K562 (cell line): ENCODE results near the gene MXI1. TPM values are rescaled to one million over a fixed set of nuclear protein-coding genes. Genes with fewer than 3 reads are reported as not detected.
A peak's percentile ranks its signal among the peaks of the same experiment; 100 is the strongest.

Source experiments
- ATAC-seq: fragments of 200-7000 bp; cut with Tn5 transposase; 3 replicates; pipeline ENCODE4 v1.9.1; 2020; ENCODE audit warnings: moderate library complexity
- BruUV-seq: library from RNA; stranded (reverse); fragments of 400-500 nt; replicated peaks from 2 replicates; lab custom pipeline; 2021; lab: Mats Ljungman, UMichigan
- CTCF ChIA-PET: fragments of 300-600 bp; formaldehyde crosslinking; extraction: SDS; loops from one replicate; lab custom pipeline; 2021; ENCODE audit warnings: low intra/inter-chr PET ratio; lab: Yijun Ruan, JAX
- POLR2A ChIA-PET: fragments of 300-600, 350-650 bp; sonication (Branson Sonifier 250); formaldehyde crosslinking; extraction: SDS; loops from one replicate; lab custom pipeline; 2021; ENCODE audit warnings: antibody characterized with exemption, inconsistent platforms; lab: Yijun Ruan, JAX
- DNase-seq, 4 experiments: peaks; one replicate each; pipeline versions ENCODE4 v3.0.0 to v3.0.0-alpha.2; 2011 to 2018; ENCODE audit warnings: low spot score in 3 of 4, mixed read lengths in 3 of 4; ENCODE audit errors: extremely low read depth in 1 of 4
- FAIRE-seq: peaks from 2 replicates; lab custom pipeline; 2011; peaks lifted over from hg19 to GRCh38; lab: Jason Lieb, UNC
- H2AFZ ChIP-seq: 2 replicates; pipeline ENCODE4 v1.6.0; 2011; ENCODE audit warnings: low read depth, low read length, control low read depth, inconsistent platforms
- H3K27ac ChIP-seq: fragments of 200-600 bp; 3 replicates; pipeline ENCODE4 v1.8.0; 2011; ENCODE audit warnings: low read depth, mild to moderate bottlenecking, control low read depth, inconsistent platforms, low read length, moderate library complexity, mixed read lengths; ENCODE audit errors: extremely low read depth
- H3K27me3 ChIP-seq, 2 experiments: fragments of 300-600 bp in 1 of 2; 2 replicates in 1 of 2; 3 replicates in 1 of 2; pipeline versions ENCODE4 v1.6.0 to v1.8.0; 2011; ENCODE audit warnings: inconsistent platforms in 2 of 2, low read length in 2 of 2, mild to moderate bottlenecking in 1 of 2, mixed read lengths in 1 of 2, moderate library complexity in 1 of 2; ENCODE audit not compliant: control insufficient read depth in 2 of 2, insufficient read depth in 2 of 2
- H3K36me3 ChIP-seq: fragments of 300-600 bp; 3 replicates; pipeline ENCODE4 v1.8.0; 2011; ENCODE audit warnings: mild to moderate bottlenecking, low read length, inconsistent platforms; ENCODE audit not compliant: control insufficient read depth, insufficient read depth
- H3K4me1 ChIP-seq, 2 experiments: fragments of 200-600 bp in 1 of 2; replicated peaks in 1 of 2; 2 replicates in 1 of 2; 3 replicates in 1 of 2; pipeline versions ENCODE4 v1.5.1 to v1.8.0; 2011; ENCODE audit warnings: inconsistent platforms in 2 of 2, low read length in 2 of 2, mild to moderate bottlenecking in 1 of 2, mixed read lengths in 1 of 2, moderate library complexity in 1 of 2; ENCODE audit not compliant: control insufficient read depth in 2 of 2, insufficient read depth in 2 of 2
- H3K4me2 ChIP-seq: 2 replicates; pipeline ENCODE4 v1.6.1; 2011; ENCODE audit warnings: low read length, control low read depth, inconsistent platforms, mixed read lengths; ENCODE audit not compliant: insufficient read depth
- H3K4me3 ChIP-seq: fragments of 200-600 bp; sonication (generic), shearing (Covaris generic); 2 replicates; pipeline ENCODE4 v1.5.1; 2016; ENCODE audit warnings: control low read depth, inconsistent platforms
- H3K79me2 ChIP-seq: fragments of 200-600 bp; 3 replicates; pipeline ENCODE4 v1.8.0; 2011; ENCODE audit warnings: low read length, inconsistent platforms; ENCODE audit not compliant: control insufficient read depth, insufficient read depth
- H3K9ac ChIP-seq, 2 experiments: 2 replicates each; pipeline versions ENCODE4 v1.6.0 to v1.6.1; 2011; ENCODE audit warnings: low read depth in 2 of 2, low read length in 2 of 2, control low read depth in 1 of 2, inconsistent platforms in 1 of 2, mild to moderate bottlenecking in 1 of 2, mixed read lengths in 1 of 2; ENCODE audit not compliant: insufficient read depth in 1 of 2
- H3K9me1 ChIP-seq: one replicate; pipeline ENCODE4 v1.6.0; 2011; ENCODE audit warnings: inconsistent platforms, mild to moderate bottlenecking, low read length, moderate library complexity; ENCODE audit not compliant: control insufficient read depth, insufficient read depth
- H3K9me3 ChIP-seq: replicated peaks from 2 replicates; pipeline ENCODE4 v1.5.1; 2011; ENCODE audit warnings: low read depth, low read length, inconsistent platforms; ENCODE audit not compliant: control insufficient read depth, insufficient read depth
- H4K20me1 ChIP-seq: replicated peaks from 2 replicates; pipeline ENCODE4 v1.6.1; 2011; ENCODE audit warnings: low read length, inconsistent platforms, mixed read lengths; ENCODE audit not compliant: control insufficient read depth, insufficient read depth
- ARID1B ChIP-seq: fragments of 450-650 bp; IDR thresholded peaks from 2 replicates; pipeline ENCODE4 v1.6.1; 2016; ENCODE audit warnings: antibody characterized with exemption, mild to moderate bottlenecking, inconsistent platforms
- BHLHE40 ChIP-seq: IDR thresholded peaks from 2 replicates; pipeline ENCODE4 v1.6.1; 2011; ENCODE audit warnings: low read length, improper control_type of control experiment
- EGR1 ChIP-seq: fragments of 450-650 bp; conservative IDR thresholded peaks from 2 replicates; pipeline ENCODE4 v1.6.1; 2017; ENCODE audit warnings: mild to moderate bottlenecking
- EP400 ChIP-seq: fragments of 450-650 bp; IDR thresholded peaks from 2 replicates; pipeline ENCODE4 v1.6.1; 2017; ENCODE audit warnings: antibody characterized with exemption, mild to moderate bottlenecking, moderate library complexity
- SIN3A ChIP-seq, 2 experiments: fragments of 150-350 bp in 1 of 2; IDR thresholded peaks; 2 replicates each; pipeline ENCODE4 v1.6.1; 2011 to 2016; ENCODE audit warnings: borderline replicate concordance in 2 of 2, low read depth in 2 of 2, low read length in 2 of 2, mild to moderate bottlenecking in 2 of 2, moderate library complexity in 2 of 2; ENCODE audit not compliant: control insufficient read depth in 1 of 2
- TEAD1 ChIP-seq, 2 experiments: fragments of 450-650 bp in 1 of 2; sonication (generic) in 1 of 2; formaldehyde crosslinking; IDR thresholded peaks; 2 replicates each; pipeline versions ENCODE4 v1.4.0 to v1.8.0; 2020 to 2022; ENCODE audit warnings: mild to moderate bottlenecking in 2 of 2, missing genetic modification reagents in 1 of 2
- ZNF134 ChIP-seq: fragments of 250-450 bp; sonication (Bioruptor Pico); conservative IDR thresholded peaks from 2 replicates; pipeline ENCODE4 v1.4.0; 2020
- WGBS: fragments of 100-300 bp; shearing (Covaris generic); methylation state at CpG from one replicate; pipeline ENCODE4 v1.1.6; 2016; ENCODE audit warnings: low coverage, mixed read lengths; ENCODE audit not compliant: insufficient coverage; ENCODE audit errors: missing lambda C conversion rate; 5-methylcytosine and 5-hydroxymethylcytosine counted together
- in situ Hi-C: fragments of 300-500 bp; cut with MboI; formaldehyde crosslinking; loops from 4 replicates; pipeline ENCODE4 v1.15.0; 2018; ENCODE audit warnings: inconsistent platforms, mixed read lengths
- intact Hi-C: fragments of 100-400 bp; cut with micrococcal nuclease; formaldehyde crosslinking; loops from 2 replicates; pipeline ENCODE4 v1.14.2; 2022
- polyA plus RNA-seq, 8 experiments: library from polyadenylated mRNA; depleted of rRNA in 4 of 8; stranded (reverse) in 5 of 8; unstranded in 3 of 8; fragments of >200 nt; fragmentation: Nextera tagmentation in 2 of 8; fragmentation: Illumina TruSeq in 1 of 8; extraction: Ambion mirVana in 2 of 8; extraction: Trizol in 1 of 8; gene quantifications; 2 replicates each; pipeline versions ENCODE4 v1.2.1 to v1.2.3, GENCODE V29; 2011 to 2014; ENCODE audit warnings: inconsistent platforms in 1 of 8, missing spikeins in 1 of 8
- total RNA-seq, 7 experiments: library from RNA; depleted of rRNA in 6 of 7; stranded (reverse); fragments of >200 nt in 6 of 7; fragmentation: Illumina TruSeq in 2 of 7; extraction: Trizol in 2 of 7; gene quantifications; 2 replicates each; pipeline versions ENCODE4 v1.2.1 to v1.2.3, GENCODE V29; 2011 to 2021; ENCODE audit warnings: low replicate concordance in 1 of 7
- TF ChIP-seq, protein P1 (sequence below): fragments of 250-450 bp; sonication (Bioruptor Pico); IDR thresholded peaks from 2 replicates; pipeline ENCODE4 v1.4.0; 2020
- TF ChIP-seq, protein P2 (sequence below): fragments of 250-450 bp; sonication (Bioruptor Pico); IDR thresholded peaks from 2 replicates; pipeline ENCODE4 v1.4.0; 2020; ENCODE audit warnings: mild to moderate bottlenecking, moderate library complexity
- TF ChIP-seq, protein P3 (sequence below): fragments of 450-650 bp; IDR thresholded peaks from 2 replicates; pipeline ENCODE4 v1.6.1; 2016; ENCODE audit warnings: antibody characterized with exemption

Gene MXI1
- total and polyA plus RNA-seq, 9 of the 15 experiments (the other 6 are each of a cell fraction or from before 2014, with no cell fraction given) = 9.1 to 23.7 (median 14.8) TPM

DNA sequence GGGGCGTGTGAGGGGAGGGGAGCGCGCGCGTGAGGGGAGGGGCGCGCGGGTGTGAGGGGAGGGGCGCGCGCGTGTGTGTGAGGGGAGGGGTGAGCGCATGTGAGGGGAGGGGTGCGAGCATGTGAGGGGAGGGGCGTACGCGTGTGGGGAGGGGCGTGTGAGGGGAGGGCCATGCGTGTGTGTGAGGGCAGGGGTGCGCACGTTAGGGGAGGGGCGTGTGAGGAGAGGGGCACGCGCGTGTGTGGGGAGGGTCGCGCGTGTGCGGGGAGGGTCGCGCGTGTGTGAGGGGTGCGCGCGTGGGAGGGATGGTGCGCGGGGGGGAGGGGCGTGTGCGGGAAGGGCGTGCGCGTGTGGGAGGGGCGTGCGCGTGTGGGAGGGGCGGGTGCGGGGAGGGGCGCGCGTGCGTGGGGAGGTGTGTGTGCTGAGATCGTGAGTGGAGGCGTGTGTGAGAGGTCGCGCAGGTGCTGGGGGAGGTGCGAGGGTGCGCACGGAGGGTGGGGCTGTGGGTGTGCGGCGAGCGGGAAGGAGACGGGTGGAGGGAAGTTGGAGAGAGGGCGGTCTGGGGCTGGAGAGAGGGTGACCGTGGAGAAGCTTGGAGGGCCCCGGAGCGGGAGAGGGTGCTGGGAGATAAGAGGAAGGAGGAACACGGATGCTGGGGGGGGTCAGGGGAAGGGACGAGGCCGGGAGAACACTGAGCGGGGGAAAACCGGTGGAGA, 19.7 kb downstream of the MXI1 start:
- H3K4me3 ChIP-seq = peak overlapping the region; percentile 80
- WGBS = no CpG with 5 or more reads among the region's 71 CpGs
- DNase-seq (peak; percentile 63 to 84 (median 67)), ATAC-seq (peak; percentile 69), FAIRE-seq (no peak)
- peak overlapping the region; percentile 61 for H3K27ac ChIP-seq
- in situ Hi-C loops = no loop called here
- peak overlapping the region; percentile 63 for H3K4me2 ChIP-seq
- H2AFZ ChIP-seq = peak overlapping the region; percentile 45; the same call in 1 of the 2 replicates
- H3K27me3 ChIP-seq = no peaks in the 10 kb centered on the region
- H4K20me1 ChIP-seq = no peaks in the 10 kb centered on the region
- CTCF ChIA-PET = interaction anchor here (0.6 to 1.8 kb wide), 2 partner anchors 76 to 89 kb away, joined by 3 to 16 read pairs; no protein-coding TSS in a partner anchor
- H3K36me3 ChIP-seq = peaks cover 21% of the 10 kb centered on the region; the same call in 2 of the 3 replicates
- no TSS peak for BruUV-seq
- H3K9me1 ChIP-seq = no peaks in the 10 kb centered on the region
- peaks cover 25 to 26% of the 10 kb centered on the region in 2 experiments; a peak in 4 of 5 replicates for H3K4me1 ChIP-seq
- H3K79me2 ChIP-seq = peaks cover 65% of the 10 kb centered on the region
- H3K9me3 ChIP-seq = no peaks in the 10 kb centered on the region
- H3K9ac ChIP-seq = peak overlapping the region; percentile 53 to 94
- intact Hi-C loops = loop anchor here (1.0 to 5.0 kb wide), 3 partner anchors 18 to 90 kb away; no protein-coding TSS in a partner anchor
- POLR2A ChIA-PET = no interaction called here
- TF ChIP-seq TEAD1 (CRISPR knock-in tag; IDR thresholded peaks at IDR 0.05) (0 out of 4 replicates have a peak, but pooled peaks of 1 of the 2 experiments have one; percentile 36), ZNF134 (CRISPR knock-in tag) (no peak), ARID1B (peak; percentile 52), SIN3A (IDR thresholded peaks at IDR 0.05; ENCODE audit: borderline replicate concordance in 2 of 2, control insufficient read depth in 1 of 2, low read depth in 2 of 2, low read length in 2 of 2) (0 out of 4 replicates have a peak, but pooled peaks of 1 of the 2 experiments have one; percentile 8), BHLHE40 (peak; percentile 47), EP400 (peak; percentile 31; the same call in 1 of the 2 replicates), EGR1 (peak; percentile 62)
- TF ChIP-seq, protein P1, sequence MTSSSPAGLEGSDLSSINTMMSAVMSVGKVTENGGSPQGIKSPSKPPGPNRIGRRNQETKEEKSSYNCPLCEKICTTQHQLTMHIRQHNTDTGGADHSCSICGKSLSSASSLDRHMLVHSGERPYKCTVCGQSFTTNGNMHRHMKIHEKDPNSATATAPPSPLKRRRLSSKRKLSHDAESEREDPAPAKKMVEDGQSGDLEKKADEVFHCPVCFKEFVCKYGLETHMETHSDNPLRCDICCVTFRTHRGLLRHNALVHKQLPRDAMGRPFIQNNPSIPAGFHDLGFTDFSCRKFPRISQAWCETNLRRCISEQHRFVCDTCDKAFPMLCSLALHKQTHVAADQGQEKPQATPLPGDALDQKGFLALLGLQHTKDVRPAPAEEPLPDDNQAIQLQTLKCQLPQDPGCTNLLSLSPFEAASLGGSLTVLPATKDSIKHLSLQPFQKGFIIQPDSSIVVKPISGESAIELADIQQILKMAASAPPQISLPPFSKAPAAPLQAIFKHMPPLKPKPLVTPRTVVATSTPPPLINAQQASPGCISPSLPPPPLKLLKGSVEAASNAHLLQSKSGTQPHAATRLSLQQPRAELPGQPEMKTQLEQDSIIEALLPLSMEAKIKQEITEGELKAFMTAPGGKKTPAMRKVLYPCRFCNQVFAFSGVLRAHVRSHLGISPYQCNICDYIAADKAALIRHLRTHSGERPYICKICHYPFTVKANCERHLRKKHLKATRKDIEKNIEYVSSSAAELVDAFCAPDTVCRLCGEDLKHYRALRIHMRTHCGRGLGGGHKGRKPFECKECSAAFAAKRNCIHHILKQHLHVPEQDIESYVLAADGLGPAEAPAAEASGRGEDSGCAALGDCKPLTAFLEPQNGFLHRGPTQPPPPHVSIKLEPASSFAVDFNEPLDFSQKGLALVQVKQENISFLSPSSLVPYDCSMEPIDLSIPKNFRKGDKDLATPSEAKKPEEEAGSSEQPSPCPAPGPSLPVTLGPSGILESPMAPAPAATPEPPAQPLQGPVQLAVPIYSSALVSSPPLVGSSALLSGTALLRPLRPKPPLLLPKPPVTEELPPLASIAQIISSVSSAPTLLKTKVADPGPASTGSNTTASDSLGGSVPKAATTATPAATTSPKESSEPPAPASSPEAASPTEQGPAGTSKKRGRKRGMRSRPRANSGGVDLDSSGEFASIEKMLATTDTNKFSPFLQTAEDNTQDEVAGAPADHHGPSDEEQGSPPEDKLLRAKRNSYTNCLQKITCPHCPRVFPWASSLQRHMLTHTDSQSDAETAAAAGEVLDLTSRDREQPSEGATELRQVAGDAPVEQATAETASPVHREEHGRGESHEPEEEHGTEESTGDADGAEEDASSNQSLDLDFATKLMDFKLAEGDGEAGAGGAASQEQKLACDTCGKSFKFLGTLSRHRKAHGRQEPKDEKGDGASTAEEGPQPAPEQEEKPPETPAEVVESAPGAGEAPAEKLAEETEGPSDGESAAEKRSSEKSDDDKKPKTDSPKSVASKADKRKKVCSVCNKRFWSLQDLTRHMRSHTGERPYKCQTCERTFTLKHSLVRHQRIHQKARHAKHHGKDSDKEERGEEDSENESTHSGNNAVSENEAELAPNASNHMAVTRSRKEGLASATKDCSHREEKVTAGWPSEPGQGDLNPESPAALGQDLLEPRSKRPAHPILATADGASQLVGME (CRISPR knock-in tag) = no peak
- TF ChIP-seq, protein P2, sequence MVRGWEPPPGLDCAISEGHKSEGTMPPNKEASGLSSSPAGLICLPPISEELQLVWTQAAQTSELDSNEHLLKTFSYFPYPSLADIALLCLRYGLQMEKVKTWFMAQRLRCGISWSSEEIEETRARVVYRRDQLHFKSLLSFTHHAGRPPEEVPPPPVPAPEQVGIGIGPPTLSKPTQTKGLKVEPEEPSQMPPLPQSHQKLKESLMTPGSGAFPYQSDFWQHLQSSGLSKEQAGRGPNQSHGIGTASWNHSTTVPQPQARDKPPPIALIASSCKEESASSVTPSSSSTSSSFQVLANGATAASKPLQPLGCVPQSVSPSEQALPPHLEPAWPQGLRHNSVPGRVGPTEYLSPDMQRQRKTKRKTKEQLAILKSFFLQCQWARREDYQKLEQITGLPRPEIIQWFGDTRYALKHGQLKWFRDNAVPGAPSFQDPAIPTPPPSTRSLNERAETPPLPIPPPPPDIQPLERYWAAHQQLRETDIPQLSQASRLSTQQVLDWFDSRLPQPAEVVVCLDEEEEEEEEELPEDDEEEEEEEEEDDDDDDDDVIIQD (CRISPR knock-in tag) = no peak
- TF ChIP-seq, protein P3, sequence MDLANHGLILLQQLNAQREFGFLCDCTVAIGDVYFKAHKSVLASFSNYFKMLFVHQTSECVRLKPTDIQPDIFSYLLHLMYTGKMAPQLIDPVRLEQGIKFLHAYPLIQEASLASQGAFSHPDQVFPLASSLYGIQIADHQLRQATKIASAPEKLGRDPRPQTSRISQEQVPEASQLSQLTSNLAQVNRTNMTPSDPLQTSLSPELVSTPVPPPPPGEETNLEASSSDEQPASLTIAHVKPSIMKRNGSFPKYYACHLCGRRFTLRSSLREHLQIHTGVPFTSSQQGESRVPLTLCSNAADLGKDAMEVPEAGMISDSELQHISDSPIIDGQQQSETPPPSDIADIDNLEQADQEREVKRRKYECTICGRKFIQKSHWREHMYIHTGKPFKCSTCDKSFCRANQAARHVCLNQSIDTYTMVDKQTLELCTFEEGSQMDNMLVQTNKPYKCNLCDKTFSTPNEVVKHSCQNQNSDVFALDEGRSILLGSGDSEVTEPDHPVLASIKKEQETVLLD = peak; percentile 78
